ENCODE measurements around the gene PCNT. TPM values are rescaled to one million over a fixed set of nuclear protein-coding genes. Genes with fewer than 3 reads are reported as not detected.
"Not testable (repeated sequence)": the region's sequence is repeated elsewhere in the genome, so short reads cannot be mapped to it uniquely, and the experiment has no call there.

The PCNT gene
- total RNA-seq, 1 experiment from 2014 or later, result 5.2 TPM

GRCh38 chr21:46385846-46386733, 62.1 kb downstream of the PCNT start:
- no peak for DNase-seq (ENCODE audit: low spot score)

- DNase-seq (ENCODE audit: low spot score), result no peak
Observed at GRCh38 chr21:46386734-46387088, 62.8 kb downstream of the PCNT start.

GRCh38 chr21:46388206-46388880, 64.4 kb downstream of the PCNT start:
- no peak for DNase-seq (ENCODE audit: low spot score)

GRCh38 chr21:46388896-46389295, 64.9 kb downstream of the PCNT start:
- no peak for DNase-seq (ENCODE audit: low spot score)

GRCh38 chr21:46390603-46391545, 66.9 kb downstream of the PCNT start:
- no peak for DNase-seq (ENCODE audit: low spot score)

- DNase-seq (ENCODE audit: low spot score), result no peak
Observed at GRCh38 chr21:46391773-46392172, 67.8 kb downstream of the PCNT start.

- DNase-seq (ENCODE audit: low spot score), result no peak
Observed at GRCh38 chr21:46392921-46393320, 69.0 kb downstream of the PCNT start.

- DNase-seq (ENCODE audit: low spot score), result no peak
Observed at GRCh38 chr21:46393451-46393940, 69.5 kb downstream of the PCNT start.

GRCh38 chr21:46393941-46394594, 70.1 kb downstream of the PCNT start:
- no peak for DNase-seq (ENCODE audit: low spot score)

- DNase-seq (ENCODE audit: low spot score), result no peak
Observed at GRCh38 chr21:46394595-46395104, 70.7 kb downstream of the PCNT start.

GRCh38 chr21:46397211-46397905, 73.4 kb downstream of the PCNT start:
- no peak for DNase-seq (ENCODE audit: low spot score)

- no peak for DNase-seq (ENCODE audit: low spot score)
Observed at GRCh38 chr21:46397993-46398392, 74.0 kb downstream of the PCNT start.

- DNase-seq (ENCODE audit: low spot score), result no peak
Observed at GRCh38 chr21:46399129-46399528, 75.2 kb downstream of the PCNT start.

GRCh38 chr21:46399686-46400085, 75.7 kb downstream of the PCNT start:
- DNase-seq (ENCODE audit: low spot score), result no peak

- DNase-seq (ENCODE audit: low spot score), result no peak
Observed at GRCh38 chr21:46401186-46401910, 77.4 kb downstream of the PCNT start.

GRCh38 chr21:46402421-46402820, 78.5 kb downstream of the PCNT start:
- no peak for DNase-seq (ENCODE audit: low spot score)

GRCh38 chr21:46403234-46403811, 79.4 kb downstream of the PCNT start:
- DNase-seq (ENCODE audit: low spot score), result not testable (repeated sequence)

GRCh38 chr21:46404306-46404705, 80.3 kb downstream of the PCNT start:
- no peak for DNase-seq (ENCODE audit: low spot score)

- DNase-seq (ENCODE audit: low spot score), result no peak
Observed at GRCh38 chr21:46406001-46406400, 82.0 kb downstream of the PCNT start.

Measured in H4 (cell line).